ENCODE measurements around the gene TRIL.
A peak's percentile ranks its signal among the peaks of the same experiment; 100 is the strongest.

Gene TRIL

GRCh38 chr7:28937619-28938018 lies 20.5 kb downstream of the TRIL start:
- no peak for DNase-seq

GRCh38 chr7:28937103-28937502 lies 21.0 kb downstream of the TRIL start:
- DNase-seq = no peak

- DNase-seq = no peak
These were observed 24.2 kb downstream of the TRIL start for GRCh38 chr7:28933846-28934320.

- no peak for DNase-seq
These were observed 26.6 kb downstream of the TRIL start for GRCh38 chr7:28931565-28931964.

- peak; percentile 46 for DNase-seq
These were observed 31.1 kb downstream of the TRIL start for GRCh38 chr7:28926871-28927597.

GRCh38 chr7:28922624-28923331 lies 35.4 kb downstream of the TRIL start:
- DNase-seq = no peak

- DNase-seq = no peak
These were observed 36.3 kb downstream of the TRIL start for GRCh38 chr7:28921822-28922221.

GRCh38 chr7:28920424-28920823 lies 37.7 kb downstream of the TRIL start:
- DNase-seq = no peak

GRCh38 chr7:28919510-28919909 lies 38.6 kb downstream of the TRIL start:
- DNase-seq = no peak

- no peak for DNase-seq
These were observed 49.4 kb downstream of the TRIL start for GRCh38 chr7:28908775-28909174.

GRCh38 chr7:28905464-28905863 lies 52.7 kb downstream of the TRIL start:
- no peak for DNase-seq

GRCh38 chr7:28904578-28905048 lies 53.5 kb downstream of the TRIL start:
- no peak for DNase-seq

GRCh38 chr7:28903730-28904577 lies 54.2 kb downstream of the TRIL start:
- no peak for DNase-seq

All from 8988T (cell line).